Measurements from ENCODE around the gene FABP6.

FABP6 gene

GRCh38 chr5:160250826-160251225 is 21.5 kb downstream of the FABP6 start:
- no peaks in the 10 kb centered on the region for H3K27me3 ChIP-seq (replicated peaks)
- TF ChIP-seq CTCF (IDR thresholded peaks at IDR 0.05; ENCODE audit: low read depth, low read length, missing control alignments): no peak
- H3K4me3 ChIP-seq (ENCODE audit: low read depth, low read length): no peak overlapping the region
- peaks cover 14% of the 10 kb centered on the region for H3K36me3 ChIP-seq (replicated peaks)
- DNase-seq: no peak
- H3K27ac ChIP-seq: no peak overlapping the region
- in situ Hi-C loops (cut with HindIII; ENCODE audit: low pct_ligation_motif_present, low sequenced_read_pairs): no loop called here

GRCh38 chr5:160251406-160252155 is 22.3 kb downstream of the FABP6 start:
- H3K36me3 ChIP-seq (replicated peaks): peaks cover 14% of the 10 kb centered on the region
- no peaks in the 10 kb centered on the region for H3K27me3 ChIP-seq (replicated peaks)
- in situ Hi-C loops (cut with HindIII; ENCODE audit: low pct_ligation_motif_present, low sequenced_read_pairs): no loop called here
- H3K27ac ChIP-seq: no peak overlapping the region
- DNase-seq: no peak
- no peak for TF ChIP-seq CTCF (IDR thresholded peaks at IDR 0.05; ENCODE audit: low read depth, low read length, missing control alignments)
- H3K4me3 ChIP-seq (ENCODE audit: low read depth, low read length): no peak overlapping the region

- in situ Hi-C loops (cut with HindIII; ENCODE audit: low pct_ligation_motif_present, low sequenced_read_pairs): no loop called here
- Histone ChIP-seq H3K4me3 (ENCODE audit: low read depth, low read length) (no peak overlapping the region), H3K27ac (no peak overlapping the region), H3K27me3 (replicated peaks) (no peaks in the 10 kb centered on the region), H3K36me3 (replicated peaks) (peaks cover 14% of the 10 kb centered on the region)
- no peak for TF ChIP-seq CTCF (IDR thresholded peaks at IDR 0.05; ENCODE audit: low read depth, low read length, missing control alignments)
- no peak for DNase-seq
Measured at GRCh38 chr5:160252916-160253315, 23.6 kb downstream of the FABP6 start.

GRCh38 chr5:160253441-160253840 is 24.1 kb downstream of the FABP6 start:
- DNase-seq: no peak
- Histone ChIP-seq H3K27me3 (replicated peaks) (no peaks in the 10 kb centered on the region), H3K36me3 (replicated peaks) (peaks cover 14% of the 10 kb centered on the region), H3K4me3 (ENCODE audit: low read depth, low read length) (no peak overlapping the region), H3K27ac (no peak overlapping the region)
- in situ Hi-C loops (cut with HindIII; ENCODE audit: low pct_ligation_motif_present, low sequenced_read_pairs): no loop called here
- TF ChIP-seq CTCF (IDR thresholded peaks at IDR 0.05; ENCODE audit: low read depth, low read length, missing control alignments): no peak

GRCh38 chr5:160254706-160255105 is 25.4 kb downstream of the FABP6 start:
- no peaks in the 10 kb centered on the region for H3K27me3 ChIP-seq (replicated peaks)
- peaks cover 14% of the 10 kb centered on the region for H3K36me3 ChIP-seq (replicated peaks)
- H3K4me3 ChIP-seq (ENCODE audit: low read depth, low read length): no peak overlapping the region
- DNase-seq: no peak
- in situ Hi-C loops (cut with HindIII; ENCODE audit: low pct_ligation_motif_present, low sequenced_read_pairs): no loop called here
- no peak for TF ChIP-seq CTCF (IDR thresholded peaks at IDR 0.05; ENCODE audit: low read depth, low read length, missing control alignments)
- no peak overlapping the region for H3K27ac ChIP-seq

GRCh38 chr5:160259341-160259740 is 30.0 kb downstream of the FABP6 start:
- peaks cover 5% of the 10 kb centered on the region for H3K36me3 ChIP-seq (replicated peaks)
- no peak for DNase-seq
- H3K27ac ChIP-seq: no peak overlapping the region
- in situ Hi-C loops (cut with HindIII; ENCODE audit: low pct_ligation_motif_present, low sequenced_read_pairs): no loop called here
- TF ChIP-seq CTCF (IDR thresholded peaks at IDR 0.05; ENCODE audit: low read depth, low read length, missing control alignments): no peak
- no peaks in the 10 kb centered on the region for H3K27me3 ChIP-seq (replicated peaks)
- no peak overlapping the region for H3K4me3 ChIP-seq (ENCODE audit: low read depth, low read length)

Data from brain microvascular endothelial cell (primary cell).